H1 (cell line): ENCODE measurements around the gene CCL5. TPM values are rescaled to one million over a fixed set of nuclear protein-coding genes. Genes with fewer than 3 reads are reported as not detected.

ENCODE experiments used
- CTCF ChIA-PET: fragments of 300-600 bp; sonication (Branson Sonifier 250); formaldehyde crosslinking; loops from one replicate; lab custom pipeline; 2021; ENCODE audit not compliant: partially characterized antibody; lab: Charles Lee
- POLR2A ChIA-PET: fragments of 300-600 bp; sonication (Branson Sonifier 250); formaldehyde crosslinking; loops from one replicate; lab custom pipeline; 2021; ENCODE audit warnings: inconsistent platforms; ENCODE audit not compliant: partially characterized antibody; lab: Charles Lee
- DNase-seq, 2 experiments: peaks; one replicate each; pipeline versions ENCODE4 v3.0.0 to v3.0.0-alpha.2; 2010 to 2022; ENCODE audit warnings: low spot score in 2 of 2, low read depth in 1 of 2, mixed read lengths in 1 of 2
- FAIRE-seq: peaks from 2 replicates; lab custom pipeline; 2011; peaks lifted over from hg19 to GRCh38; lab: Jason Lieb, UNC
- H2AFZ ChIP-seq: 2 replicates; pipeline ENCODE4 v1.8.1; 2012; ENCODE audit warnings: low read length, inconsistent platforms
- H2AK5ac ChIP-seq: 2 replicates; pipeline ENCODE4 v1.6.1; 2013; ENCODE audit warnings: low read depth, low read length
- H2BK120ac ChIP-seq: replicated peaks from 2 replicates; pipeline ENCODE3; 2013; ENCODE audit warnings: low read depth, low read length, inconsistent platforms
- H2BK12ac ChIP-seq: 2 replicates; pipeline ENCODE4 v1.6.1; 2013; ENCODE audit warnings: low read depth, low read length
- H2BK15ac ChIP-seq: 2 replicates; pipeline ENCODE4 v1.6.1; 2013; ENCODE audit warnings: low read length
- H2BK20ac ChIP-seq: 2 replicates; pipeline ENCODE4 v1.6.1; 2013; ENCODE audit warnings: low read length
- H2BK5ac ChIP-seq: 2 replicates; pipeline ENCODE4 v1.6.1; 2013; ENCODE audit warnings: low read depth, low read length
- H3K14ac ChIP-seq: 2 replicates; pipeline ENCODE4 v1.6.1; 2013; ENCODE audit warnings: inconsistent platforms; ENCODE audit not compliant: insufficient read length
- H3K18ac ChIP-seq: 2 replicates; pipeline ENCODE4 v1.6.1; 2013; ENCODE audit warnings: low read length; ENCODE audit errors: extremely low read depth
- H3K23ac ChIP-seq: 2 replicates; pipeline ENCODE4 v1.6.1; 2013; ENCODE audit warnings: inconsistent platforms; ENCODE audit not compliant: insufficient read length
- H3K23me2 ChIP-seq: 2 replicates; pipeline ENCODE4 v1.6.1; 2013; ENCODE audit warnings: low read depth, low read length
- H3K27ac ChIP-seq: 2 replicates; pipeline ENCODE4 v1.6.1; 2011; ENCODE audit warnings: low read depth, low read length, inconsistent platforms
- H3K27me3 ChIP-seq, 4 experiments: replicated peaks in 1 of 4; 1 replicate in 1 of 4; 2 replicates in 3 of 4; pipeline versions ENCODE4 v1.6.1 to v1.8.1; 2011 to 2013; ENCODE audit warnings: low read length in 3 of 4, mild to moderate bottlenecking in 3 of 4, inconsistent platforms in 2 of 4, mixed read lengths in 2 of 4, moderate library complexity in 1 of 4; ENCODE audit not compliant: control insufficient read depth in 3 of 4, insufficient read depth in 3 of 4; ENCODE audit errors: extremely low read depth in 1 of 4
- H3K36me3 ChIP-seq, 4 experiments: 2 replicates each; pipeline versions ENCODE4 v1.6.1 to v1.8.1; 2011 to 2013; ENCODE audit warnings: mild to moderate bottlenecking in 4 of 4, low read length in 3 of 4, moderate library complexity in 2 of 4, control low read depth in 1 of 4, inconsistent platforms in 1 of 4; ENCODE audit not compliant: insufficient read depth in 4 of 4, control insufficient read depth in 2 of 4
- H3K4ac ChIP-seq: replicated peaks from 2 replicates; pipeline ENCODE3; 2013; ENCODE audit warnings: low read length, low read depth, mixed read lengths, inconsistent platforms; ENCODE audit not compliant: insufficient read length
- H3K4me1 ChIP-seq, 4 experiments: replicated peaks in 1 of 4; 1 replicate in 1 of 4; 2 replicates in 3 of 4; pipeline versions ENCODE4 v1.6.1 to v1.8.1; 2011 to 2013; ENCODE audit warnings: low read length in 3 of 4, inconsistent platforms in 2 of 4, mixed read lengths in 1 of 4; ENCODE audit not compliant: insufficient read depth in 4 of 4, control insufficient read depth in 3 of 4
- H3K4me2 ChIP-seq, 2 experiments: 2 replicates each; pipeline versions ENCODE4 v1.6.1 to v1.8.1; 2011 to 2013; ENCODE audit warnings: low read depth in 2 of 2, low read length in 2 of 2, control low read depth in 1 of 2, inconsistent platforms in 1 of 2, mild to moderate bottlenecking in 1 of 2; ENCODE audit not compliant: insufficient read depth in 1 of 2
- H3K4me3 ChIP-seq, 4 experiments: fragments of 200-600, 300-600 bp in 1 of 4; sonication (generic), shearing (Covaris generic), sonication (Bioruptor Twin) in 1 of 4; 2 replicates each; pipeline versions ENCODE4 v1.5.1 to v1.8.1; 2011 to 2016; ENCODE audit warnings: low read length in 4 of 4, low read depth in 3 of 4, control low read depth in 2 of 4, inconsistent platforms in 2 of 4, mild to moderate bottlenecking in 2 of 4, mixed read lengths in 1 of 4, moderate library complexity in 1 of 4; ENCODE audit not compliant: insufficient read depth in 2 of 4; ENCODE audit errors: extremely low read depth in 1 of 4
- H3K56ac ChIP-seq: replicated peaks from 2 replicates; pipeline ENCODE3; 2013; ENCODE audit warnings: low read depth, mild to moderate bottlenecking, mixed read lengths, low read length, inconsistent platforms; ENCODE audit not compliant: insufficient read length
- H3K79me1 ChIP-seq: 2 replicates; pipeline ENCODE4 v1.6.1; 2013; ENCODE audit warnings: low read depth, low read length, control low read depth
- H3K79me2 ChIP-seq, 2 experiments: 2 replicates each; pipeline versions ENCODE4 v1.6.1 to v1.8.1; 2012 to 2013; ENCODE audit warnings: low read length in 2 of 2, mild to moderate bottlenecking in 2 of 2, inconsistent platforms in 1 of 2; ENCODE audit not compliant: insufficient read depth in 2 of 2, control insufficient read depth in 1 of 2
- H3K9ac ChIP-seq, 4 experiments: replicated peaks in 1 of 4; 1 replicate in 1 of 4; 2 replicates in 3 of 4; pipeline versions ENCODE4 v1.6.1 to v1.8.1; 2011 to 2013; ENCODE audit warnings: low read depth in 3 of 4, low read length in 3 of 4, control low read depth in 2 of 4, mild to moderate bottlenecking in 2 of 4, moderate library complexity in 2 of 4, inconsistent platforms in 1 of 4; ENCODE audit errors: extremely low read depth in 1 of 4
- H3K9me3 ChIP-seq, 2 experiments: 2 replicates each; pipeline versions ENCODE4 v1.6.1 to v1.8.1; 2012 to 2013; ENCODE audit warnings: mild to moderate bottlenecking in 2 of 2, moderate library complexity in 2 of 2, control low read depth in 1 of 2, inconsistent platforms in 1 of 2, low read depth in 1 of 2, low read length in 1 of 2, mixed read lengths in 1 of 2; ENCODE audit not compliant: insufficient read depth in 2 of 2
- H4K20me1 ChIP-seq, 2 experiments: replicated peaks in 1 of 2; 2 replicates each; pipeline versions ENCODE3 to v1.8.1; 2011 to 2013; ENCODE audit warnings: inconsistent platforms in 2 of 2, low read length in 2 of 2, mild to moderate bottlenecking in 1 of 2; ENCODE audit not compliant: insufficient read depth in 2 of 2, control insufficient read depth in 1 of 2
- H4K5ac ChIP-seq: 2 replicates; pipeline ENCODE4 v1.6.1; 2013; ENCODE audit warnings: low read length, low read depth, mixed read lengths, inconsistent platforms; ENCODE audit not compliant: insufficient read length
- H4K8ac ChIP-seq: 2 replicates; pipeline ENCODE4 v1.8.0; 2013; ENCODE audit warnings: mild to moderate bottlenecking, moderate library complexity, low read length, inconsistent platforms; ENCODE audit not compliant: insufficient read depth; ENCODE audit errors: extremely low read depth
- H4K91ac ChIP-seq: replicated peaks from 2 replicates; pipeline ENCODE3; 2013; ENCODE audit warnings: low read length, mixed read lengths, inconsistent platforms; ENCODE audit not compliant: insufficient read length
- NANOG ChIP-seq: IDR thresholded peaks from 2 replicates; pipeline ENCODE4 v1.6.1; 2011; ENCODE audit warnings: low read length, low read depth, mild to moderate bottlenecking, inconsistent platforms; ENCODE audit not compliant: insufficient read depth, poor library complexity, severe bottlenecking
- RBBP5 ChIP-seq: IDR thresholded peaks from 2 replicates; pipeline ENCODE4 v1.7.1; 2012; ENCODE audit warnings: low read depth, mild to moderate bottlenecking, inconsistent platforms, low read length, moderate library complexity, borderline replicate concordance
- WGBS, 2 experiments: shearing (Covaris generic) in 1 of 2; methylation state at CpG; one replicate each; pipeline versions ENCODE4 v1.1.6 to v1.1.7; 2013 to 2015; ENCODE audit warnings: low lambda C conversion rate in 2 of 2, mixed read lengths in 2 of 2, inconsistent platforms in 1 of 2, low coverage in 1 of 2, missing lambda C conversion rate in 1 of 2; ENCODE audit not compliant: insufficient replicate concordance in 2 of 2, insufficient coverage in 1 of 2, insufficient read length in 1 of 2; ENCODE audit errors: extremely low coverage in 1 of 2, missing lambda C conversion rate in 1 of 2; 5-methylcytosine and 5-hydroxymethylcytosine counted together
- polyA plus RNA-seq, 7 experiments: library from polyadenylated mRNA; depleted of rRNA in 3 of 7; stranded (reverse) in 5 of 7; unstranded in 2 of 7; fragments of >200 nt in 5 of 7; fragments of 200-250 nt in 2 of 7; gene quantifications; 1 replicate in 5 of 7; 2 replicates in 1 of 7; 4 replicates in 1 of 7; pipeline versions ENCODE4 v1.2.1 to v1.2.3, GENCODE V29; 2011 to 2013; ENCODE audit warnings: missing spikeins in 2 of 7, mixed read lengths in 2 of 7
- total RNA-seq: library from RNA; stranded (reverse); fragmentation: NEBNext Ultra II Directional; extraction: Animal tissue kit (Norgen Biotek cat#: 25700); gene quantifications from 2 replicates; pipeline ENCODE4 v1.2.1, GENCODE V29; 2021

The CCL5 gene
- total and polyA plus RNA-seq, 2 of the 8 experiments (the other 6 are each of a cell fraction or from before 2014, with no cell fraction given), result not detected

DNA sequence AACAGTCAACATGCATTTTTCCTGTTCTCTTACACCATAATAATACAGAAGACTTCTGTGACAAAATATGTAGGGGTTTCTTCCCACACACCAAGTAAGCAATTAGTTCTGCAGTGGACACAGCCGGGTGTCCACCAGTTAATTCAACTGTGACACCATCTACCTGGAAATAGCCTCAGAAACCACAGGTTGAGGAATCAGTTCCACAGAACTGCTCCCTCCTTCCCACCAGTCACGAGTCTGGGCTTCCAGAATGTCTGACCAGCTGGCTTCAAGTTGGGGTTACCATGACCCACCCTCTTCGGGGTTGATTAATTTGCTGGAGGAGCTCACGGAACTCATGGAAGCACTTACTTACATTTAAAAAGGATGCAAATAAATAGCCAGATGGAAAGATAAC is 13.6 kb upstream of the CCL5 start:
- Histone ChIP-seq H3K4me1 (peaks cover 0 to 8% (median 3%) of the 10 kb centered on the region in 4 experiments; a peak in 5 of 7 replicates), H3K9ac (no peak overlapping the region), H3K23me2 (no peaks in the 10 kb centered on the region), H2AFZ (no peak overlapping the region), H2BK20ac (no peak overlapping the region), H2AK5ac (no peak overlapping the region), H3K14ac (no peak overlapping the region), H3K4me3 (no peak overlapping the region), H4K91ac (no peak overlapping the region), H2BK15ac (no peak overlapping the region), H3K27me3 (no peaks in the 10 kb centered on the region), H3K18ac (no peak overlapping the region), H2BK12ac (no peak overlapping the region), H3K79me2 (no peaks in the 10 kb centered on the region), H3K4me2 (no peak overlapping the region), H3K79me1 (no peaks in the 10 kb centered on the region), H3K4ac (no peak overlapping the region), H3K23ac (no peak overlapping the region), H4K5ac (no peak overlapping the region), H3K27ac (no peak overlapping the region), H3K56ac (no peak overlapping the region), H4K8ac (no peak overlapping the region), H4K20me1 (no peaks in the 10 kb centered on the region), H2BK120ac (no peak overlapping the region), H3K36me3 (no peaks in the 10 kb centered on the region), H3K9me3 (no peaks in the 10 kb centered on the region), H2BK5ac (no peak overlapping the region)
- ChIA-PET CTCF (no interaction called here), POLR2A (no interaction called here)
- TF ChIP-seq RBBP5 (no peak), NANOG (no peak)
- FAIRE-seq (no peak), DNase-seq (no peak)
- WGBS, 2 experiments, result 92% methylated on average over 4 of the region's 4 CpGs; no CpG with 5 or more reads in 1 of the 2 experiments
